ENCODE data around the gene RNPEP. TPM values are rescaled to one million over a fixed set of nuclear protein-coding genes. Genes with fewer than 3 reads are reported as not detected.
A peak's percentile ranks its signal among the peaks of the same experiment; 100 is the strongest.
"Not testable (repeated sequence)": the region's sequence is repeated elsewhere in the genome, so short reads cannot be mapped to it uniquely, and the experiment has no call there.

Gene RNPEP
- polyA plus RNA-seq, 6 donors from 2014 or later, result 28.2 to 50.0 (median 34.7) TPM

GRCh38 chr1:202017749-202018467 is 35.5 kb downstream of the RNPEP start:
- no peaks in the 10 kb centered on the region for H3K4me1 Mint-ChIP-seq
- DNase-seq (no peak), ATAC-seq (ENCODE audit: low read depth in 2 of 2) (no peak)
- no peak overlapping the region for H3K27ac Mint-ChIP-seq
- no peaks in the 10 kb centered on the region for H3K36me3 Mint-ChIP-seq
- no peaks in the 10 kb centered on the region for H3K9me3 Mint-ChIP-seq
- H3K27me3 Mint-ChIP-seq, result peaks cover 14 to 29% (median 27%) of the 10 kb centered on the region in 3 donors
- H3K4me3 Mint-ChIP-seq, result no peak overlapping the region

GRCh38 chr1:202018468-202019234 is 36.2 kb downstream of the RNPEP start:
- peak overlapping the region in 1 of 6 donors; percentile 62 for H3K27ac Mint-ChIP-seq

GRCh38 chr1:202019235-202019558 is 36.7 kb downstream of the RNPEP start:
- peaks cover 14 to 35% (median 33%) of the 10 kb centered on the region in 3 donors for H3K27me3 Mint-ChIP-seq
- not testable (repeated sequence) for H3K4me3 Mint-ChIP-seq; DNase-seq; H3K9me3 Mint-ChIP-seq; H3K36me3 Mint-ChIP-seq; H3K4me1 Mint-ChIP-seq; ATAC-seq (ENCODE audit: low read depth in 2 of 2)
- H3K27ac Mint-ChIP-seq, result peak overlapping the region in 1 of 6 donors; percentile 62

More at GRCh38 chr1:202018468-202019234, 36.2 kb downstream of the RNPEP start:
- Mint-ChIP-seq H3K27me3 (peaks cover 14 to 35% (median 33%) of the 10 kb centered on the region in 3 donors), H3K36me3 (no peaks in the 10 kb centered on the region), H3K9me3 (no peaks in the 10 kb centered on the region), H3K4me3 (no peak overlapping the region), H3K4me1 (no peaks in the 10 kb centered on the region)
- ATAC-seq (ENCODE audit: low read depth in 2 of 2), result no peak
- DNase-seq, result no peak

- DNase-seq, result no peak
- Mint-ChIP-seq H3K4me3 (no peak overlapping the region), H3K9me3 (no peaks in the 10 kb centered on the region), H3K27ac (peak overlapping the region in 1 of 6 donors; percentile 57), H3K4me1 (no peaks in the 10 kb centered on the region), H3K36me3 (no peaks in the 10 kb centered on the region), H3K27me3 (peaks cover 10 to 26% (median 25%) of the 10 kb centered on the region in 3 donors)
- no peak for ATAC-seq (ENCODE audit: low read depth in 2 of 2)
Measured at GRCh38 chr1:202023001-202023433, 40.6 kb downstream of the RNPEP start.

GRCh38 chr1:202029171-202029665 is 46.8 kb downstream of the RNPEP start:
- Mint-ChIP-seq H3K27me3 (peaks cover 4 to 11% (median 5%) of the 10 kb centered on the region in 3 donors), H3K36me3 (no peaks in the 10 kb centered on the region), H3K4me1 (no peaks in the 10 kb centered on the region), H3K4me3 (no peak overlapping the region), H3K9me3 (no peaks in the 10 kb centered on the region), H3K27ac (peak overlapping the region in 2 of 6 donors; percentile 3 to 6)
- no peak for ATAC-seq (ENCODE audit: low read depth in 2 of 2)
- no peak for DNase-seq

GRCh38 chr1:202029727-202030126 is 47.3 kb downstream of the RNPEP start:
- H3K36me3 Mint-ChIP-seq, result no peaks in the 10 kb centered on the region
- DNase-seq (no peak), ATAC-seq (ENCODE audit: low read depth in 2 of 2) (no peak)
- no peaks in the 10 kb centered on the region for H3K4me1 Mint-ChIP-seq
- peaks cover 4 to 11% (median 5%) of the 10 kb centered on the region in 3 donors for H3K27me3 Mint-ChIP-seq
- no peak overlapping the region for H3K27ac Mint-ChIP-seq
- H3K4me3 Mint-ChIP-seq, result no peak overlapping the region
- H3K9me3 Mint-ChIP-seq, result no peaks in the 10 kb centered on the region

- H3K4me3 Mint-ChIP-seq, result no peak overlapping the region
- H3K27ac Mint-ChIP-seq, result peak overlapping the region in 1 of 6 donors; percentile 33
Measured at GRCh38 chr1:202031796-202032195, 49.3 kb downstream of the RNPEP start.

GRCh38 chr1:202034149-202034682 is 51.8 kb downstream of the RNPEP start:
- Mint-ChIP-seq H3K27ac (peak overlapping the region in 1 of 6 donors; percentile 21), H3K36me3 (no peaks in the 10 kb centered on the region), H3K9me3 (peaks cover 0 to 4% (median 0%) of the 10 kb centered on the region in 7 donors), H3K4me1 (no peaks in the 10 kb centered on the region), H3K27me3 (peaks cover 9 to 12% (median 9%) of the 10 kb centered on the region in 3 donors), H3K4me3 (no peak overlapping the region)
- DNase-seq, result no peak
- no peak for ATAC-seq (ENCODE audit: low read depth in 2 of 2)

More at GRCh38 chr1:202031796-202032195, 49.3 kb downstream of the RNPEP start:
- H3K27me3 Mint-ChIP-seq, result peaks cover 5 to 11% (median 8%) of the 10 kb centered on the region in 3 donors
- H3K36me3 Mint-ChIP-seq, result no peaks in the 10 kb centered on the region
- no peaks in the 10 kb centered on the region for H3K9me3 Mint-ChIP-seq
- DNase-seq (no peak), ATAC-seq (ENCODE audit: low read depth in 2 of 2) (no peak)
- H3K4me1 Mint-ChIP-seq, result no peaks in the 10 kb centered on the region

- Mint-ChIP-seq H3K36me3 (no peaks in the 10 kb centered on the region), H3K9me3 (peaks cover 0 to 4% (median 0%) of the 10 kb centered on the region in 7 donors), H3K27ac (peak overlapping the region in 2 of 6 donors; percentile 6 to 21), H3K27me3 (peaks cover 2 to 12% (median 9%) of the 10 kb centered on the region in 3 donors), H3K4me3 (no peak overlapping the region), H3K4me1 (no peaks in the 10 kb centered on the region)
- no peak for ATAC-seq (ENCODE audit: low read depth in 2 of 2)
- no peak for DNase-seq
Measured at GRCh38 chr1:202034683-202035462, 52.4 kb downstream of the RNPEP start.

GRCh38 chr1:202036595-202037387 is 54.3 kb downstream of the RNPEP start:
- H3K9me3 Mint-ChIP-seq, result peaks cover 0 to 4% (median 0%) of the 10 kb centered on the region in 7 donors
- ATAC-seq (ENCODE audit: low read depth in 2 of 2) (no peak), DNase-seq (no peak)
- H3K27ac Mint-ChIP-seq, result no peak overlapping the region
- H3K36me3 Mint-ChIP-seq, result no peaks in the 10 kb centered on the region
- H3K27me3 Mint-ChIP-seq, result peaks cover 0 to 12% (median 5%) of the 10 kb centered on the region in 3 donors
- H3K4me1 Mint-ChIP-seq, result no peaks in the 10 kb centered on the region
- peak overlapping the region in 1 of 8 donors; percentile 40 for H3K4me3 Mint-ChIP-seq

- ATAC-seq (ENCODE audit: low read depth in 2 of 2) (no peak), DNase-seq (no peak)
- Mint-ChIP-seq H3K36me3 (no peaks in the 10 kb centered on the region), H3K9me3 (peaks cover 0 to 4% (median 0%) of the 10 kb centered on the region in 7 donors), H3K4me1 (no peaks in the 10 kb centered on the region), H3K27me3 (peaks cover 0 to 12% (median 5%) of the 10 kb centered on the region in 3 donors), H3K4me3 (no peak overlapping the region), H3K27ac (no peak overlapping the region)
Measured at GRCh38 chr1:202037706-202038296, 55.4 kb downstream of the RNPEP start.

Measured in naive B cell (primary cell).